SU-DHL-6 (cell line): Measurements from ENCODE around the gene DUS3L.

Experiments
- EZH2phosphoT487 ChIP-seq: fragments of 200-600 bp; sonication (generic), shearing (Covaris generic); conservative IDR thresholded peaks from 2 replicates; pipeline ENCODE4 v1.6.1; 2018; ENCODE audit warnings: mild to moderate bottlenecking, antibody characterized with exemption, low read length, moderate library complexity, mixed read lengths
- TF ChIP-seq, protein P1 (sequence below): fragments of 200-600 bp; sonication (generic); IDR thresholded peaks from one replicate; pipeline ENCODE4 v1.5.1; 2017; ENCODE audit warnings: antibody characterized with exemption, mild to moderate bottlenecking, low read length, moderate library complexity; ENCODE audit not compliant: insufficient read depth, poor library complexity, severe bottlenecking

DNA sequence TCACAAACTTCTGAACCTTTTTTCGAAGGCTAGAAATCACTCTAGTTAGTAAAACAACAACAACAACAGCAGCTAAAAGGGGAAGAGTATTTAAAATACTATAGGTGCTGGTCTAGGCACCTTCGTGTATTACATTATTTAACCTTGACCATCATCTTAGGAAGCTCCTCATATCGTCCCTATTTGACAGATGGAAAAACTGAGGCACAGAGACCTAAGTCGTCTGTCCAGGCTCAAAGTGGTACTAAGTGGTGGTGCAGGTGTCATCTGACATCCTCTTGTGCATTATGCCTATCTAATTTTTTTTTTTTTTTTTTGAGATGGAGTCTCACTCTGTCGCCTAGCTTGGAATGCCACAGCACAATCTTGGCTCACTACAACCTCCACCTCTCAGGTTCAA lies 41.5 kb downstream of the DUS3L start:
- TF ChIP-seq, protein P1, sequence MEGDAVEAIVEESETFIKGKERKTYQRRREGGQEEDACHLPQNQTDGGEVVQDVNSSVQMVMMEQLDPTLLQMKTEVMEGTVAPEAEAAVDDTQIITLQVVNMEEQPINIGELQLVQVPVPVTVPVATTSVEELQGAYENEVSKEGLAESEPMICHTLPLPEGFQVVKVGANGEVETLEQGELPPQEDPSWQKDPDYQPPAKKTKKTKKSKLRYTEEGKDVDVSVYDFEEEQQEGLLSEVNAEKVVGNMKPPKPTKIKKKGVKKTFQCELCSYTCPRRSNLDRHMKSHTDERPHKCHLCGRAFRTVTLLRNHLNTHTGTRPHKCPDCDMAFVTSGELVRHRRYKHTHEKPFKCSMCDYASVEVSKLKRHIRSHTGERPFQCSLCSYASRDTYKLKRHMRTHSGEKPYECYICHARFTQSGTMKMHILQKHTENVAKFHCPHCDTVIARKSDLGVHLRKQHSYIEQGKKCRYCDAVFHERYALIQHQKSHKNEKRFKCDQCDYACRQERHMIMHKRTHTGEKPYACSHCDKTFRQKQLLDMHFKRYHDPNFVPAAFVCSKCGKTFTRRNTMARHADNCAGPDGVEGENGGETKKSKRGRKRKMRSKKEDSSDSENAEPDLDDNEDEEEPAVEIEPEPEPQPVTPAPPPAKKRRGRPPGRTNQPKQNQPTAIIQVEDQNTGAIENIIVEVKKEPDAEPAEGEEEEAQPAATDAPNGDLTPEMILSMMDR, result no peak
- no peak for TF ChIP-seq EZH2phosphoT487
